ENCODE measurements around the gene ALG1L2.
"Not testable (repeated sequence)": the region's sequence is repeated elsewhere in the genome, so short reads cannot be mapped to it uniquely, and the experiment has no call there.

ALG1L2 gene

GRCh38 chr3:130093741-130094391 is 12.2 kb downstream of the ALG1L2 start:
- no peak overlapping the region for H3K4me3 ChIP-seq (ENCODE audit: low read depth, low read length)
- TF ChIP-seq CTCF (IDR thresholded peaks at IDR 0.05; ENCODE audit: low read depth, low read length): no peak

GRCh38 chr3:130094491-130094941 is 12.9 kb downstream of the ALG1L2 start:
- not testable (repeated sequence) for H3K4me3 ChIP-seq (ENCODE audit: low read depth, low read length)

GRCh38 chr3:130095858-130096257 is 14.2 kb downstream of the ALG1L2 start:
- not testable (repeated sequence) for H3K4me3 ChIP-seq (ENCODE audit: low read depth, low read length)

- not testable (repeated sequence) for H3K4me3 ChIP-seq (ENCODE audit: low read depth, low read length)
Measured at GRCh38 chr3:130097096-130097495, 15.5 kb downstream of the ALG1L2 start.

- peak; percentile 16; the same call in 1 of the 2 replicates for TF ChIP-seq CTCF (IDR thresholded peaks at IDR 0.05; ENCODE audit: low read depth, low read length)
- not testable (repeated sequence) for H3K4me3 ChIP-seq (ENCODE audit: low read depth, low read length)
Measured at GRCh38 chr3:130097690-130098638, 16.3 kb downstream of the ALG1L2 start.

- not testable (repeated sequence) for H3K4me3 ChIP-seq (ENCODE audit: low read depth, low read length)
Measured at GRCh38 chr3:130098639-130099385, 17.2 kb downstream of the ALG1L2 start.

GRCh38 chr3:130102545-130102944 is 20.9 kb downstream of the ALG1L2 start:
- H3K4me3 ChIP-seq (ENCODE audit: low read depth, low read length): not testable (repeated sequence)

GRCh38 chr3:130104191-130104590 is 22.6 kb downstream of the ALG1L2 start:
- H3K4me3 ChIP-seq (ENCODE audit: low read depth, low read length): not testable (repeated sequence)

- H3K4me3 ChIP-seq (ENCODE audit: low read depth, low read length): not testable (repeated sequence)
Measured at GRCh38 chr3:130107333-130107995, 25.8 kb downstream of the ALG1L2 start.

GRCh38 chr3:130108836-130109585 is 27.4 kb downstream of the ALG1L2 start:
- not testable (repeated sequence) for H3K4me3 ChIP-seq (ENCODE audit: low read depth, low read length)

- peak overlapping the region; percentile 81 for H3K4me3 ChIP-seq (ENCODE audit: low read depth, low read length)
Measured at GRCh38 chr3:130110386-130111169, 28.9 kb downstream of the ALG1L2 start.
